T-helper 9 cell (primary cell): ENCODE data around the gene TGM6.

Source experiments
- DNase-seq: peaks from one replicate; pipeline ENCODE4 v3.0.0-alpha.2; 2020

Gene TGM6

GRCh38 chr20:2459981-2460751 is 79.5 kb downstream of the TGM6 start:
- no peak for DNase-seq

DNA sequence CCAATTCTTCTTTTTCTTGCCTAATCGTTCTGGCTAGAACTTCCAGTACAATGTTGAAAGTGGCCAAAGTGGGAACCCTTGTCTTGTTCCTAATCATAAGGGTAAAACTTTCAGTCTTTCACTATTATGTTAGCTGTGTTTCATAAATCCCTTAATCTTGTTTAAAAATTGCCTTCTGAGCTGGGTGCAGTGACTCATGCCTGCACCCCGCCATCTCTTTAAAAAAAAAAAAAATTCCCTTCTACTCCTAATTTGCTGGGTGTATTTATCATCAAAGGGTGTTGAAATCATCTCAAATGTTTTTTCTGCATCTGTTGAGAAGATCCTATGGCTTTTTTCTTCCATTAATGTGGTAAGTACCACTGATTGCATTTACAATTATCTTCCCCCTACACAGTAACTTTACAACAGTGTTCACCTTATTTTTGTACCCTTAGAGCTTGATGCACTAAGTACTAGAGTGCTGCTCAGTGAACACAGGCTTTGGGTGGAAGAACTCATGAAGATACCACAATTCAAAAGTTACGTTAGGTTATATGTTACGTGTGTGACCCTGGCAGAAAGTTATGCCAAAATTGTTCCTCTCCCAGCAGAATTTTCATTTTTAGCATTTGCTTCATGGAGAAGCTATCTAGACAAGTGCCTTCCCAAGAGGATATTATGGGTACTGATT is 80.2 kb downstream of the TGM6 start:
- no peak for DNase-seq

GRCh38 chr20:2462484-2462883 is 81.8 kb downstream of the TGM6 start:
- DNase-seq, result no peak

- no peak for DNase-seq
Observed at GRCh38 chr20:2463616-2464365, 83.1 kb downstream of the TGM6 start.

GRCh38 chr20:2465100-2465499 is 84.4 kb downstream of the TGM6 start:
- DNase-seq, result no peak

DNA sequence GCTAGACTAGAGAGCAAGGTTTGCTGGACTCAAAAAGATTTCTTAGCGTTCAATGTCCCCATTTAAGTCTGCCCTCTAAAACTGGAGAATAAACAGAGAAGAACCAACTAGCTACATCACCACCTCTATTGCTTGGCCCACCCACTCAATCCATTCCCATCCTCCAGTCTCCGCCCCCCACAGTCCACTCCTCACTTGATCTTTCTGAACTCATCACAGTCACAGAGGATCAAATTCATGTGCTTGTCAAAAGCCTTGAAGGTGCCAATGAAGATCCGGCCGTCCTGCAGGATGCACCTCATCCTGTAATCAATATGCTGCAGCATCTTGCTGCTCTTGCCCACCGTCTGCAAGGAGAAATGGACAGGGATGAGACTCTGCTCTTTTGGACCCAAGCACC is 86.7 kb downstream of the TGM6 start:
- no peak for DNase-seq

- no peak for DNase-seq
Observed at GRCh38 chr20:2468581-2469407, 88.1 kb downstream of the TGM6 start.

GRCh38 chr20:2469991-2470422 is 89.3 kb downstream of the TGM6 start:
- peak; percentile 42 for DNase-seq

GRCh38 chr20:2470423-2471193 is 89.9 kb downstream of the TGM6 start, which contains the start of gene SNRPB:
SNRPB (minus strand) TSS chr20:2470789; CDS start chr20:2470690, 99 bp downstream.
- DNase-seq, result peak; percentile 91

GRCh38 chr20:2473516-2473915 is 92.8 kb downstream of the TGM6 start:
- DNase-seq, result no peak

GRCh38 chr20:2475850-2476741 is 95.4 kb downstream of the TGM6 start:
- no peak for DNase-seq

- no peak for DNase-seq
Observed at GRCh38 chr20:2476742-2477615, 96.3 kb downstream of the TGM6 start.

- no peak for DNase-seq
Observed at GRCh38 chr20:2480381-2480780, 99.7 kb downstream of the TGM6 start.
